Measurements from ENCODE around the gene MAGI3.

GRCh38 chr1:113653741-113654140 is 263.4 kb downstream of the MAGI3 start:
- TF ChIP-seq POLR2A (IDR thresholded peaks at IDR 0.05; ENCODE audit: low read length) (no peak), GATA1 (IDR thresholded peaks at IDR 0.05; ENCODE audit: low read depth, low read length) (no peak)

All from erythroblast (primary cell).